ENCODE data around the gene KCMF1.

Gene KCMF1

GRCh38 chr2:84959095-84959565 lies 11.8 kb upstream of the KCMF1 start:
- H3K4me3 ChIP-seq (ENCODE audit: low read length), result no peak overlapping the region
- H3K9ac ChIP-seq (ENCODE audit: low read length), result no peak overlapping the region
- H3K27me3 ChIP-seq (ENCODE audit: control insufficient read depth, insufficient read depth, low read length), result no peaks in the 10 kb centered on the region
- H3K36me3 ChIP-seq (ENCODE audit: control insufficient read depth, insufficient read depth, low read length), result no peaks in the 10 kb centered on the region
- peaks cover 4% of the 10 kb centered on the region for H3K4me1 ChIP-seq (ENCODE audit: control insufficient read depth, insufficient read depth, low read length)
- H3K27ac ChIP-seq (ENCODE audit: low read depth, low read length), result no peak overlapping the region

GRCh38 chr2:84959566-84960506 lies 11.1 kb upstream of the KCMF1 start:
- Histone ChIP-seq H3K36me3 (ENCODE audit: control insufficient read depth, insufficient read depth, low read length) (no peaks in the 10 kb centered on the region), H3K4me3 (ENCODE audit: low read length) (no peak overlapping the region), H3K4me1 (ENCODE audit: control insufficient read depth, insufficient read depth, low read length) (peaks cover 4% of the 10 kb centered on the region), H3K27ac (ENCODE audit: low read depth, low read length) (no peak overlapping the region), H3K9ac (ENCODE audit: low read length) (no peak overlapping the region), H3K27me3 (ENCODE audit: control insufficient read depth, insufficient read depth, low read length) (no peaks in the 10 kb centered on the region)

GRCh38 chr2:84962917-84963316 lies 8.0 kb upstream of the KCMF1 start:
- peaks cover 4% of the 10 kb centered on the region for H3K4me1 ChIP-seq (ENCODE audit: control insufficient read depth, insufficient read depth, low read length)
- H3K27ac ChIP-seq (ENCODE audit: low read depth, low read length), result no peak overlapping the region
- no peak overlapping the region for H3K4me3 ChIP-seq (ENCODE audit: low read length)
- no peaks in the 10 kb centered on the region for H3K27me3 ChIP-seq (ENCODE audit: control insufficient read depth, insufficient read depth, low read length)
- peaks cover 4% of the 10 kb centered on the region for H3K36me3 ChIP-seq (ENCODE audit: control insufficient read depth, insufficient read depth, low read length)
- H3K9ac ChIP-seq (ENCODE audit: low read length), result no peak overlapping the region

GRCh38 chr2:84963323-84963691 lies 7.7 kb upstream of the KCMF1 start:
- Histone ChIP-seq H3K4me1 (ENCODE audit: control insufficient read depth, insufficient read depth, low read length) (peaks cover 3% of the 10 kb centered on the region), H3K36me3 (ENCODE audit: control insufficient read depth, insufficient read depth, low read length) (peaks cover 4% of the 10 kb centered on the region), H3K9ac (ENCODE audit: low read length) (no peak overlapping the region), H3K27ac (ENCODE audit: low read depth, low read length) (no peak overlapping the region), H3K27me3 (ENCODE audit: control insufficient read depth, insufficient read depth, low read length) (no peaks in the 10 kb centered on the region), H3K4me3 (ENCODE audit: low read length) (no peak overlapping the region)

GRCh38 chr2:84963692-84964405 lies 7.1 kb upstream of the KCMF1 start:
- Histone ChIP-seq H3K27ac (ENCODE audit: low read depth, low read length) (no peak overlapping the region), H3K27me3 (ENCODE audit: control insufficient read depth, insufficient read depth, low read length) (no peaks in the 10 kb centered on the region), H3K4me3 (ENCODE audit: low read length) (no peak overlapping the region), H3K4me1 (ENCODE audit: control insufficient read depth, insufficient read depth, low read length) (no peaks in the 10 kb centered on the region), H3K36me3 (ENCODE audit: control insufficient read depth, insufficient read depth, low read length) (peaks cover 4% of the 10 kb centered on the region), H3K9ac (ENCODE audit: low read length) (no peak overlapping the region)

GRCh38 chr2:84964406-84965191 lies 6.4 kb upstream of the KCMF1 start:
- H3K4me1 ChIP-seq (ENCODE audit: control insufficient read depth, insufficient read depth, low read length), result peaks cover 7% of the 10 kb centered on the region
- no peaks in the 10 kb centered on the region for H3K27me3 ChIP-seq (ENCODE audit: control insufficient read depth, insufficient read depth, low read length)
- no peak overlapping the region for H3K9ac ChIP-seq (ENCODE audit: low read length)
- peak overlapping the region; percentile 17 for H3K27ac ChIP-seq (ENCODE audit: low read depth, low read length)
- H3K4me3 ChIP-seq (ENCODE audit: low read length), result no peak overlapping the region
- peaks cover 4% of the 10 kb centered on the region for H3K36me3 ChIP-seq (ENCODE audit: control insufficient read depth, insufficient read depth, low read length)

GRCh38 chr2:84965192-84965516 lies 5.8 kb upstream of the KCMF1 start:
- Histone ChIP-seq H3K4me1 (ENCODE audit: control insufficient read depth, insufficient read depth, low read length) (peaks cover 11% of the 10 kb centered on the region), H3K27ac (ENCODE audit: low read depth, low read length) (no peak overlapping the region), H3K9ac (ENCODE audit: low read length) (no peak overlapping the region), H3K36me3 (ENCODE audit: control insufficient read depth, insufficient read depth, low read length) (peaks cover 4% of the 10 kb centered on the region), H3K4me3 (ENCODE audit: low read length) (no peak overlapping the region), H3K27me3 (ENCODE audit: control insufficient read depth, insufficient read depth, low read length) (no peaks in the 10 kb centered on the region)

GRCh38 chr2:84965827-84966226 lies 5.1 kb upstream of the KCMF1 start:
- Histone ChIP-seq H3K36me3 (ENCODE audit: control insufficient read depth, insufficient read depth, low read length) (peaks cover 4% of the 10 kb centered on the region), H3K4me3 (ENCODE audit: low read length) (no peak overlapping the region), H3K4me1 (ENCODE audit: control insufficient read depth, insufficient read depth, low read length) (peaks cover 11% of the 10 kb centered on the region), H3K9ac (ENCODE audit: low read length) (no peak overlapping the region), H3K27ac (ENCODE audit: low read depth, low read length) (no peak overlapping the region), H3K27me3 (ENCODE audit: control insufficient read depth, insufficient read depth, low read length) (no peaks in the 10 kb centered on the region)

GRCh38 chr2:84966731-84967130 lies 4.2 kb upstream of the KCMF1 start:
- H3K4me1 ChIP-seq (ENCODE audit: control insufficient read depth, insufficient read depth, low read length), result peaks cover 11% of the 10 kb centered on the region
- peaks cover 4% of the 10 kb centered on the region for H3K36me3 ChIP-seq (ENCODE audit: control insufficient read depth, insufficient read depth, low read length)
- H3K4me3 ChIP-seq (ENCODE audit: low read length), result no peak overlapping the region
- no peak overlapping the region for H3K27ac ChIP-seq (ENCODE audit: low read depth, low read length)
- no peak overlapping the region for H3K9ac ChIP-seq (ENCODE audit: low read length)
- H3K27me3 ChIP-seq (ENCODE audit: control insufficient read depth, insufficient read depth, low read length), result no peaks in the 10 kb centered on the region

- H3K4me3 ChIP-seq (ENCODE audit: low read length), result peak overlapping the region; percentile 85
Observed at GRCh38 chr2:84969511-84970209, 1.3 kb upstream of the KCMF1 start.

GRCh38 chr2:84970210-84970867 lies 622 bp upstream of the KCMF1 start:
- Histone ChIP-seq H3K27ac (ENCODE audit: low read depth, low read length) (peak overlapping the region; percentile 94), H3K27me3 (ENCODE audit: control insufficient read depth, insufficient read depth, low read length) (no peaks in the 10 kb centered on the region), H3K4me3 (ENCODE audit: low read length) (peak overlapping the region; percentile 85), H3K9ac (ENCODE audit: low read length) (peak overlapping the region; percentile 83), H3K36me3 (ENCODE audit: control insufficient read depth, insufficient read depth, low read length) (peaks cover 4% of the 10 kb centered on the region), H3K4me1 (ENCODE audit: control insufficient read depth, insufficient read depth, low read length) (peaks cover 23% of the 10 kb centered on the region)

More at GRCh38 chr2:84969511-84970209, 1.3 kb upstream of the KCMF1 start:
- Histone ChIP-seq H3K36me3 (ENCODE audit: control insufficient read depth, insufficient read depth, low read length) (peaks cover 4% of the 10 kb centered on the region), H3K27ac (ENCODE audit: low read depth, low read length) (peak overlapping the region; percentile 94), H3K27me3 (ENCODE audit: control insufficient read depth, insufficient read depth, low read length) (no peaks in the 10 kb centered on the region), H3K4me1 (ENCODE audit: control insufficient read depth, insufficient read depth, low read length) (peaks cover 23% of the 10 kb centered on the region), H3K9ac (ENCODE audit: low read length) (peak overlapping the region; percentile 83)
